GM10248 (cell line): ENCODE measurements around the gene TRAPPC6A.

ENCODE experiments used
- CTCF ChIA-PET: fragments of 300-600 bp; sonication (Branson Sonifier 250); formaldehyde crosslinking; extraction: SDS; loops from one replicate; lab custom pipeline; 2021; ENCODE audit warnings: antibody characterized with exemption; lab: Yijun Ruan, JAX
- POLR2A ChIA-PET: fragments of 350-650 bp; sonication (Branson Sonifier 250); formaldehyde crosslinking; extraction: SDS; loops from one replicate; lab custom pipeline; 2020; ENCODE audit warnings: antibody characterized with exemption; lab: Yijun Ruan, JAX
- DNase-seq: peaks from one replicate; pipeline ENCODE4 v3.0.0; 2012; ENCODE audit errors: extremely low spot score
- TF ChIP-seq, protein P1 (sequence below): IDR thresholded peaks from 2 replicates; pipeline ENCODE4 v1.5.1; 2012; ENCODE audit warnings: mild to moderate bottlenecking, low read depth; ENCODE audit errors: extremely low read depth, missing control alignments, control extremely low read depth

Gene TRAPPC6A

DNA sequence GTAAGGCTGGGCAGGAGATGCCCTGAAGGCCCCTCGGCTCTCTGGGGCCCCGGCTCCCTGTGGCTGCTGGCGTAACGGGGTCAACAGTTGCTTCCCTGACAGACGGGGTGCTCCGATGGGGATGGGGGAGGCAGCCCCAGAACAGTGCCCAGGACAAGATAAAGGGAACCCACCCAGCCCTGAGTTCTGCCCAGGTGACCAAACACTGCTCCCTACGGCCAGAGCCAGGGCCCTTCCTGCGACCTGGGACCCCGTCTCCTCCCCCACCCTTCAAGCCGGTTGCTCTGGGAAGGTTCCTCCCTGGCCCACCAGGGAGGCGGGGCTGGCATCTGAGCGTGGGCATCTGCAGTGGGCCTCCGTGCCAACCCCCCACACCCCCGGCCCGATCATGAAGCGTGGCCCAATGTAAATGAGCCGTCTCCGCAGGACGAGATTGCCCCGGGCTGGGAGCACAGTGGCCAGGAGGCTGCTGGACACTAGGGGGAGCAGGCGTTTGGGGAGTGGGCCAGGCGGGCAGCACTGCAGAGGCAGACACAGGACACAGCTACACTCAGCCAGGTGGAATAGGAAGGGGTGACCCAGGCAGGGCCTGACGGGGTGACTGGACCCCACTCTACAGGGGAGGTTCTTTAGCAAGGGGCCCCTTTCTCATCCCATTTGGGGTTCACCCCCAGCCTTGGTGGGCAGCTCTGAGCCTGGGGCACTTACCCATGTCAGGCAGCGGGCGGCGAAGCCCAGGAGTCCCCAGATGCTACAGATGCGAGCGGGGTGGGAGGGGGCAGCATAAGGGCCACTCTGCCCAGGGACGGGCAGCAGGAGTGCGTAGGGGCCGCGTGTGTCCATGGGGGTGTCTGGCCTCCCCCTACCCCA, 16.1 kb downstream of the TRAPPC6A start:
- TF ChIP-seq, protein P1, sequence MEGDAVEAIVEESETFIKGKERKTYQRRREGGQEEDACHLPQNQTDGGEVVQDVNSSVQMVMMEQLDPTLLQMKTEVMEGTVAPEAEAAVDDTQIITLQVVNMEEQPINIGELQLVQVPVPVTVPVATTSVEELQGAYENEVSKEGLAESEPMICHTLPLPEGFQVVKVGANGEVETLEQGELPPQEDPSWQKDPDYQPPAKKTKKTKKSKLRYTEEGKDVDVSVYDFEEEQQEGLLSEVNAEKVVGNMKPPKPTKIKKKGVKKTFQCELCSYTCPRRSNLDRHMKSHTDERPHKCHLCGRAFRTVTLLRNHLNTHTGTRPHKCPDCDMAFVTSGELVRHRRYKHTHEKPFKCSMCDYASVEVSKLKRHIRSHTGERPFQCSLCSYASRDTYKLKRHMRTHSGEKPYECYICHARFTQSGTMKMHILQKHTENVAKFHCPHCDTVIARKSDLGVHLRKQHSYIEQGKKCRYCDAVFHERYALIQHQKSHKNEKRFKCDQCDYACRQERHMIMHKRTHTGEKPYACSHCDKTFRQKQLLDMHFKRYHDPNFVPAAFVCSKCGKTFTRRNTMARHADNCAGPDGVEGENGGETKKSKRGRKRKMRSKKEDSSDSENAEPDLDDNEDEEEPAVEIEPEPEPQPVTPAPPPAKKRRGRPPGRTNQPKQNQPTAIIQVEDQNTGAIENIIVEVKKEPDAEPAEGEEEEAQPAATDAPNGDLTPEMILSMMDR: peak; percentile 24
- ChIA-PET CTCF (interaction anchor here (1.8 kb wide), 1 partner anchor 13 kb away, joined by 5 read pairs; no protein-coding TSS in a partner anchor), POLR2A (no interaction called here)
- DNase-seq: no peak

DNA sequence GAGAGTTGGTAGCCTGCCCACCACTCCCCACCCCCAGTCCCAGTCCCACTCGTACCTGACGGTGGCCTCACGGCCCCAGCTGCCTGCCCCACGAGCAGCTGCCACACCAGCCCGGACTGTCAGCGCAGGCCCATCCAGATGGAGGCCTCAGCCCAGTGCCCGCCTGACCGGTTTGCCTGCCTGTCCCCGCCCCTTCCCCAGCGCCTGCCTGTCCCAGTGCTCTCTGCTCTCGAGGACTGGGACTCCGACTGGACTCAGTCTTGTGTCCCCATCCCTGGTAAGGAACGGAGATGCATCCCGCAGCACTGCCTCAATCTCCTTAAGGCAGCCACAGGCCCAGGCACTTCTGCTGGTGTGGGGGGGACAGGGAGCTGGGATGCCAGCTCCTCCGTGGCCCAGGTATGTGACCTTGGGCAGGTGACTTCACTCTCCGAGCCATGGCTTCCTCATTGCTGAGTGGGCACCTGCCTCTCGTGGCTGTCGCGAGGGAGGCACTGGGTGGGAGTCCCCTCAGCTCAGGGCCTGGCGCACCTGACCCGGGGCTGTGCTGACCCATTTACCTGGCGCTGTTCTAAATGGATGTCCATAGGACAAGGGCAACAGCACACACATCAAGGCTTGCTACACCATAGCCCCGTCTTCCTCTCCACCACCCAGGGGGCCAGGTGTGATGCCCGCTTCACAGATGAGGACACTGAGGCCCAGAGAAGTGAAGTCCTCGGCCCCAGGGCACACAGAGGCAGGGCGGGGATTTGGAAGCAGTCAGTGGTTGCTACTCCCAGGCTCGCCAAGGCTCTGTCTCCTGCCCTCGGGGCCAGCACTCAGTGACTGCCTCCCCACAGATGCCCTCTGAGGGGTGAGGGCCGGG, 16.9 kb downstream of the TRAPPC6A start, which contains the start of gene NKPD1:
NKPD1 (minus strand) TSS at position 113 of the 868 bp plus-strand sequence. CDS start 832 bp downstream, outside the sequence.
- no peak for DNase-seq
- ChIA-PET POLR2A (interaction anchor here (0.6 kb wide), 1 partner anchor 159 kb away, joined by 4 read pairs; no protein-coding TSS in a partner anchor), CTCF (interaction anchor here (1.2 to 1.8 kb wide), 2 partner anchors 12 to 258 kb away, joined by 3 to 5 read pairs; no protein-coding TSS in a partner anchor)
- TF ChIP-seq, protein P1: no peak

DNA sequence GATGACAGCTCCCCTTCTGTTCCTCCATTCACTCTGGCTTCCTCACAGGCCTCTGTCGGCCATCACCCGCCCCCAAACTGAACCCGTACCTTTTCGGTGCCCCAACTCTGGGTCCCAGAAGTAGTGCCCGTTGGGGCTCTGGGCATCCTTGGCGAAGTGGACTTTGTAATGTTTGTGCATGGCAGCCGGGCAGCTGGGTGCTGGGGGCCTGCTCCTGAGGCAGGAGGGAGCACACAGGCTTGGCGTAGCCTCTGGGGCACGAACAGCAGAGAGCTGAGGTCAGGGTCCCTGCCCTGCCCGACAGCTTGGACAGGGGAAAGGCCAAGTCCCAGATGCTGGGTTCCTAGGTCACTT, 18.1 kb downstream of the TRAPPC6A start:
- DNase-seq: no peak
- CTCF ChIA-PET: interaction anchor here (1.8 kb wide), 1 partner anchor 11 kb away, joined by 5 read pairs; no protein-coding TSS in a partner anchor
- TF ChIP-seq, protein P1: no peak
- POLR2A ChIA-PET: no interaction called here

DNA sequence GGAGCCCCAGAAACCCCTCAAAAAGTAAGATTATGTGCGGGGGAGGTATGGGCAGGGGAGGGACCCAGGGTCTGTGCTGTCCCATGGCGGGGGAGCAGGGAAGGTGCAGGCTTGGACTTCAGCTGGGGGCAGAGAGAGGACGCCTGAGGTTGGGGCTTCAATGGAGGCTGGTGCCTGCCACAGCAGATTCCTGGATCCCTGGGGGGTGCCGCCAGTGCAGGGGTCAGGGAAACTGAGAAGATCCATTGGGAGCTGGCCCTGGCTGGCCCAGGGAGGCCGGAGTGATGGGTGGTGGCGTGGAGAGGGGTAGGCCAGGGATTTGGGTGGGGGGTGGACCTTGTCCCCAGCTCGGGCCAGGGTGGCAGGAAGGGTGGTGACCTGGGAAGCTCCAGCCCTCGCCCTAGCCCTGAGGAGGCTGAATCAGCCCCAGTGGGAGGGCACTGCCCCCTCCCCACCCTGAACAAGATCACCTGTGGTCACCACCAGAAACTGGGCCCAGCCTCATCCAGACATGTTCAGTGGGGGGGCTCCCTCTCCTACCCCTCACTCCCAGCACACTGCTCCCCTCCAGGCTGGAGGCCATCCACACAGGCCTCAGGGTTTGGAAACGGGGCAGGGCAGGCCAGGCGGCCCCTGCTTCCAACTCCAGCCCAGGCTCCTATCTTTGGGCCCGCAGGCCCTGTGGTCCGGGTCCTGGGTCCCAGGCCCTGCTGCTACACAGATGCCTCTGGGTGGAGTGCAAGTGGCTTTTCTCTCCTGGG, 18.6 kb downstream of the TRAPPC6A start:
- CTCF ChIA-PET: no interaction called here
- TF ChIP-seq, protein P1: no peak
- POLR2A ChIA-PET: no interaction called here
- no peak for DNase-seq

DNA sequence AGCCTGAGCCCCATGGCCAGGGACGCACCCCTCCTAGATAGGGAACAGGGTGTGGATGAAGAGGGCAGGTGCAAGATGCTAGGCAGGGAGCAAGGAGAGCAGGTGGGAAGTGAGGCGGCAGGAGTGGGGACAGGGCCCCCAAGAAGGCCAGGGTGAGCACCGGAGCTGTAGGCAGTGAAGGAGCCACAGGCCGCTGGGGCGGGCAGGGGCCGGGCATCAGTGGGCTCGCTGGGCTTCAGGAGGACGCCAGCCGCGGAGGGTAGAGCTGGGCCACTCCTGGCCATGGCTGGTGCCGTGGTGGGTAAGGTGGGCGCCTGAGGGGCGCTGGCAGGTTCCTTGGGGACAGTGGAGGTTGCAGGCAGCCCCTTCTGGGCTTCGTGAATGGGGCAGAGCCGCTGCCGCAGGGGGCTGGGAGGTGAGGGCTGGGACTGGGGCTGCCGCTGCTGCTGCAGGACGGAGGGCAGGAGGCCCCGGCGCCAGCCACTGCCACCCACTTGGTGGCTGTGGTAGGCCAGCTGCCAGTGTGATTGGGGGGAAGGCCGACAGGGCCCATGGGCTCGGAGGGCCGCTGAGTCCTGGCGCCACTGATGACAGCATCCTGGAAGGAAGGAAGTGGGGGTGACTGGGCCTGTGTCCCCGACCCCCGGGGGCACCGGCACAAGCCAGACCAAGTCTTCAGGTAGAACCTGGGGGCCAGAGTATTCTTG, 19.4 kb downstream of the TRAPPC6A start:
- ChIA-PET CTCF (no interaction called here), POLR2A (no interaction called here)
- DNase-seq: no peak
- TF ChIP-seq, protein P1: no peak
